MV-4-11 (cell line): ENCODE measurements around the gene MAST4.
A peak's percentile ranks its signal among the peaks of the same experiment; 100 is the strongest.
"Not testable (repeated sequence)": the region's sequence is repeated elsewhere in the genome, so short reads cannot be mapped to it uniquely, and the experiment has no call there.

Experiments used
- DNase-seq: peaks from one replicate; lab custom pipeline; 2025; lab: John Stamatoyannopoulos, UW

MAST4 gene

DNA sequence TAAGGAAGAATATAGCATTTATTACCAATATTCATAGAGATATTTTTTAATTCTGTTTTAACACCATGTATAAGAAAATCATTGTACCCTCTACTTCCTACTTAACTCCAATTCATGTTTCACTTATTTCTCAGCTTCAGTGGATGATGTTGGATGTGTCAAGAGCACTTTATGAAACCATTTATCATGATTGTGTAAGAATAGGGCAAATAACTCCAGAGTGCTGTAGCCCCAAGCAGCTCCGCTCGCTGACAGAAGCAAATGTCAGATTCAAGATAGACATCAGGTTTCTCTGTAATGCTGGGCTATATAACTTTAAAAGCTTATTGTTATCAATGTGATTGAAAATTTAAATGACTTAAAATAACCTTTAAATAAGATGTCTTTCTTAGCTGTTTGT lies 50.4 kb downstream of the MAST4 start:
- peak; percentile 51 for DNase-seq

DNA sequence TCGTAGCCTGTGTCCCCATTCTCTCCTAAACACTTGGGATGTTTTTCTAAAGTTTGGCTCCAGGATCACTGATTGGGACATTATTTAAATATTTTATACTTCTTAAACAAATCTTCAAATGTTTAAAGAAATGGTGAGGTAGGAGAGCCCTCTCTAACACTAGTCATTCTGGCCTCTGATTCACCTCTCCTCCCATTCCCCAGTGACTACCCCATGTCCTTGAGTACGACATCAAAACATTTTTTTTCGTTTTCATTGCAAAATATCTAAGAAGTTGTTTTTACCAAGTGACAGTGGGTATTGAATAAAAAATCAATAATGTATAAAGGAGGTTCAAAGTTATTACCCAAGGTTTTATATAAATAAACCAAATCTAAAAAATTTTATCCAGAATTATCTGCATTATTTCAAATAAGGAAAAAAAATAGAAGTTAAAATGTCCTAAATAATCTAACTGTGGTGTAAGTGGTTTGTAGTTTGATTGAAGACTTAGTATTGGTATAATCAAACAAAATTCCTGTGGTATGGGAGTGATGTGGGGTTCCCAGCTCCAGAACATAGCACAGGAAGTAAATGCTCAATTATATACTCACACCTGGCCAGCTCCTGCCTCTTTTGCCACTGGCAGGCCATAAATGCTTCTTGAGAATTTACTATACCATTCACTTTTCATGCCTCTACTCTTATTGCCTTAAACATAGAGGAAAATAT lies 51.1 kb downstream of the MAST4 start:
- DNase-seq: no peak

DNA sequence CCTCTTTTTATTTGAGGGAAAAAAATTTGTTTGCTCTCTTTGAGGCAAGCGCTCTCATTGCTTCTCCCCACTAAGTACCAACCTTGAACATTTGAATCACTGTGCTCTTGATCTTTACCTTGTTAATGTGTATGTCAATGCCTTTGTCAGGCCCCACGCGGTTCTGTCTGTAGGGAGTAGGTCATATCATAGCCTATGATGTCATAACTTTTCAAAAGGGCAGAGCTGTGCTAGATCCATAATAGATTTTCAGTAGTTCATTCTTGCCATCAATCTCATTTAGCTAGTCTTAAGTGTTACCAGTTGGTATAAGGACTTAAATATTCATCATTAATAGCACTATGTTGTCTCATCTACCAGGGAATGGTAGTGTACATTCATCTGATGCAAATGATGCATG lies 56.6 kb downstream of the MAST4 start:
- no peak for DNase-seq

DNA sequence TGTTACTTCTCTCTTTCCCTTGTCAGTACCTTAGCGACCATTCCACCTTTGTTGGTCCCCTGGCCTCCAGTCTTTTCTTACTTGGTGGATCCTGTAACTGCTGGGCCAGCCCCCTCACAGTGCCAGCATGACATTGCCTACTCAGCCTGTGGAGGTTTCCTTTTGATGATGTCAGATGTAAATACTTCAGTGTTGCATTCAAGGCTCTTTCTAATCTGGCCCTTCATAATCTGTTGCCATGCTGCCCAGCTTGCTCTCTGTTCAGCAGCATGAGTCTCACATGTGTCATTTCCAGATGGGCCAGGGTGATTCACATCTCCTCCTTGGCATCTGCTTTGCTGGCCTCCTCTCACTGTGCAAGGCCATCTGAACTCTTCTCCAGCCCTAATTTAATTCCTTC lies 57.1 kb downstream of the MAST4 start:
- no peak for DNase-seq

DNA sequence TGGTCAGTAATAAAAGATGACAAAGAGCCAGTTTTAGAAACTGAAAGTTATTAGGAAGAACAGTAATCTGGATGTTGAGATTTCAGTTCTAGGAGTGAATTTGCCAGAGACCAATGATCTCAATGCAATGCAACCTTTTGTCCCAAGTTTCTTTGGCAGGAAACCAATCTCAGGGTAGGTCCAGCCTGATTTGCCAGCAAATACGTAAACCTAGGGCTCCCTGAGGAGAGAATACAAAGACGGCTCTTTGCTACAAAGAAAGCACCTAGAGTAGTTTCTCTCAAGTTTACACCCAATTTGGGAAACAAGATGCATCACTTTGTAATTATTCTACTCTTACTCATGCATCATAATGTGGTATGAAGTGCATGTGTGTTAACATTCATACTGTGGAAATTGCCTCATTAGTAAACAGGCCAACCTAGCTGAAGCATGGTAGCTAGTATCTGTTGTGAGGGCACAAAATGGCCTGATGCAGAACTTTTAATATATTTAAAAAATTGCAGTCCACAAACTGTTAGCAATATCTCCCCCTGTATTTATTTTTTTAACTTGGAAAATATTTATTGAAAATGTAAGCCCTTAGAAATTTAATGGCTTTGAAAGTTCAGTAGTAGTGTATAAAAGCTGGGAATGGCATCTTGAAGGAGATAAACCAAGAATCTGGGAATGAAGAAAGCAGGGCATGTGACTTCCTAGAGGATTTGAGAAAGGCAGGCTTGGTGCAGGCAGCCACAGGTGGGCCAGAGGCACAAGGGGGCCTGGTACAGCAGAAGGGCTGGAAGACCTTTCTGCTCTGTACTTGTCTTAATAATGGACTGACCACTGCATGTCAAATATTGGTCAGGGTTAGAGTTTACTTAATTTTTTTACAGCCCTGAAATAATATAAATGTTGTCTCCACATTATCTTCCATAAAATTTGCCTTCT lies 59.5 kb downstream of the MAST4 start:
- DNase-seq: no peak

DNA sequence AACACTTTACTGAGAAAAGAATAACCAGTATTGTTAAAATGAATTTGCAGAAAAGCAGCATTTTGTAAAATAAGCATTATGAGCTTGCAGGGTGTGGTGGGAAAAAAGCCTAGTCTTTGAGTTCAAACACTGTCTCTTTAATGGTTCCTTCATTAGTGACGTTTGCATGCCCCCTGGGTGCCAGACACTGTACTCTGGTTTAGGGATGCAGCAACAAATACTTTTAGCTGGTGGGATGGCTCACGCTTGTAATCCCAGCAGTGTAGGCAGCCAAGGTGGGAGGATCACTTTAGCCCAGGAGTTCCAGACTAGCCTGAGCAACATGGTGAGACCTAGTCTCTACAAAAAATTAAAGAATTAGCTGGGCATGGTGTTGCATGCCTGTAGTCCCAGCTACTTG lies 62.3 kb downstream of the MAST4 start:
- DNase-seq: no peak

DNA sequence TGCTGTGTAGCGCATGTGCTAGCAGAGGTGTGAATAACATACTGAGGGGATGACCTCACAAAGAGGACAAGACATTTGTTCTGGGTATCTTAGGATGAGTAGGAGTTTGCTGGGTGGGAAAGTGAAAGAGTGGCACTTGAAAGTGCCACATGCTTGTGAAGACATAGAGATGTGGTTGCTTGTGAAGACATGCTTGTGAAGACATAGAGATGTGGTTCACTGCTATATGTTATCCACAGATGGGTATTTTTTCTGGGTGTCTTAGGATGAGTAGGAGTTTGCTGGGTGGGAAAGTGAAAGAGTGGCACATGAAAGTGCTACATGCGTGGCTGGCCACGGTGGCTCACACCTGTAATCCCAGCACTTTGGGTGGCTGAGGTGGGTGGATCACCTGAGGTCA lies 63.6 kb downstream of the MAST4 start:
- no peak for DNase-seq

DNA sequence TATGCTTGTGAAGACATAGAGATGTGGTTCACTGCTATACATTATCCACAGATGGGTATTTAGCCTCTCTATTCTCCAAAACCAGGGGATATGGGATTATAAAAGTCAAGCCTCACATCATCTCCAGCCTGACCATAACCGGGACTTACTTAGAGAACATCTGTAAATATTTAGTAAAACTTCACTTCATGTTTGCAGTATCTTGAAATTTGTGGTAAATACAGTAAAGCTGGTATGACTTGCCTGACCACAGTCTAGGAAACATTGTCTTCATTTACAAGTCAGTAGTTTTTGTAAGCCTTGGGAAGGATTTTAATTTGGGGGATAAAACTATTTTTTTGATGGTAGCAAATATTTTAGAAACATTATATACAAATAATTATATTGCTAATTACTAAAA lies 64.2 kb downstream of the MAST4 start:
- DNase-seq: no peak

- DNase-seq: no peak
Measured at GRCh38 chr5:66661149-66661548, 65.0 kb downstream of the MAST4 start.

DNA sequence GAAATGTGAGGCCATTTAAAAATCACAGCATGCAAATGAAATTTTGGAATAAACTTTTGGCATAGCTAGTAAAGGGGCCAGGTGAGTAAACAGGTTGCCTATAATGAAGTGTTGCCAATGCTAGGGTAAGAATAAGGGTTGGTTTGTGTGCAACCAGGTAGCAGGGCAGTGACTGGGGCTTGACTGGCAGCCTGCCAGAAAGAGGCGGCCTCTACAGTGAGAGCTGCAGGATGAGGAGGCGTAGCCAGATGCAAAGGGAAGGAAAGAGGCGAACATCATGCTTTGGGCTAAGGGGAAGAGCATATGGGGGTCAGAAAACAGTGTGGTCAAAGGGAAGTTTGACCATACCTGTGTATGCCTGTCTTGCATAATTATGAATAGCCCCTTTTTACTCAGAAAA lies 70.6 kb downstream of the MAST4 start:
- no peak for DNase-seq

DNA sequence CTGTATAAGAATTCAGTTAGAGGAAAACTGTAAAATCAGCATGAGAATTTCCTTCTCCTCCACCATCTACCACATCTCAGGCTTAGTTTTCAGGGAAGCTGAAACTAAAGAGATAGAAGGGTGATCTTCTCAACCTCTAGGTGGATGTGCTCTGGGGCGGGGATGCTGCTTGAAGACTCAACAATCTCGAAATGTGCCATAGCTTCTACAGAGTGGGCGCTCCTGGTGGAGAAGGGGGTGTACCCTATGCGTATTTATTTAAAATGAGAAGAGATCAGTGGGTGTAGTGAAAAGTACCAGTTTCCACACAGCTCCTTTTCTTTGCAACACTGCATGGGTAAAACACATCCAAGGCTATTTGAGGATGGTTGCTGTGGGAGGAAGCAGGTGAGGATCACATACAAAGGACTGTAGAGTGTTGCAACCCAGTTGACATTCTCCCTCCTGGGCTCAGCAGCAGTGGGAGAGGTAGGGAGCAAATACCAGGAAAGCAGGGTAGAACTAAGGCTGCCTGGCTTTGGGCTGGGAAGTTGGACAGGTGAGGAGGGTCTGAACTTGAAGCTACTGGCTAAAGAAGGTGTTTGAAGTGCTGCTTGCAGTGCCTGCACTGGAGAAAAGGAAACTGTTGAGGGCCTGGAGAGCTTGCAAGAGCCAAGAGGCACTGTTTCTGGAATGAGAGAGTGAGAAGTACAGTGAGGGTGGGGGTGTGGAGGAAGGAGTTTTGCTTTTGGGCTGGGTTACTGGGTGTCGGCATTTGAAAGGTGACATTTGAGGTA lies 73.1 kb downstream of the MAST4 start:
- DNase-seq: no peak

DNA sequence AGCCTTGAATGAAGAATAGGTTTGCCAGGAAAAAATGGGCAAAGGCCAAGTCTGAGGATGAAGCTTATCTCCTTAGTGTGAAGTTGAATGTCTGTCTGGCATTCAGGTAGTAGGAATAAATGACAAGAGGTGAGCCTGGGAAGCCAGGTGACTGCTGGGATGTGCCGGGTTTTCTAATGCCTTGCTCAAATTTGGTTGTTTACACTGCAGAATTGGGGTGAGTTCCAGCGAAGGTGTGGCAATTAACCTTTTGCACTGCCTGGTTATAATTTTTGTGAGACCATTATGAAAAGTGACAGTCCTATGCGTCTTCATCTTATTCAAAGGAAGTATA lies 73.6 kb downstream of the MAST4 start:
- DNase-seq: no peak

GRCh38 chr5:66671305-66671704 lies 75.1 kb downstream of the MAST4 start:
- no peak for DNase-seq

DNA sequence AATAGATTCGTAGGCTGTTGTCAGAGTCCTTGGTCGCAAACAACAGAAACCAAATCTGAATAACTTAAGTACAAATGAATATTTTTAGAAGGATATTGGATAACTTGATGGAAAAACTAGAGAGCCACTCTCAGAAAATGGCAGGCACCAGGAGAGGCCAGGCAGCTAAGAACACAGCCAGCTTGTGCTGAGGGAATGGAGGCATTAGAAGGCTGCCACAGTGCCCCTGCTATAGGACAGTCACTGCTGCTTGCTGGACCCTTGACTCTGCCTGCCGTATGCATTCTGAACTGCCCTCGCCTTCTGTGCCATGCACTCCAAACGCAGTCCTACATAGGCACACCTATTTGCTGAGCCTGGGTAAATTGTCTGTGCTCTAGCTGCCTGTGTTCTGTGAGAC lies 78.6 kb downstream of the MAST4 start:
- DNase-seq: no peak

GRCh38 chr5:66675406-66675805 lies 79.2 kb downstream of the MAST4 start:
- no peak for DNase-seq

GRCh38 chr5:66680221-66680620 lies 84.0 kb downstream of the MAST4 start:
- no peak for DNase-seq

- no peak for DNase-seq
Measured at GRCh38 chr5:66680804-66681203, 84.6 kb downstream of the MAST4 start.

- DNase-seq: no peak
Measured at GRCh38 chr5:66684663-66685062, 88.5 kb downstream of the MAST4 start.

GRCh38 chr5:66689522-66690220 lies 93.5 kb downstream of the MAST4 start:
- no peak for DNase-seq

GRCh38 chr5:66694036-66694435 lies 97.8 kb downstream of the MAST4 start:
- DNase-seq: no peak

DNA sequence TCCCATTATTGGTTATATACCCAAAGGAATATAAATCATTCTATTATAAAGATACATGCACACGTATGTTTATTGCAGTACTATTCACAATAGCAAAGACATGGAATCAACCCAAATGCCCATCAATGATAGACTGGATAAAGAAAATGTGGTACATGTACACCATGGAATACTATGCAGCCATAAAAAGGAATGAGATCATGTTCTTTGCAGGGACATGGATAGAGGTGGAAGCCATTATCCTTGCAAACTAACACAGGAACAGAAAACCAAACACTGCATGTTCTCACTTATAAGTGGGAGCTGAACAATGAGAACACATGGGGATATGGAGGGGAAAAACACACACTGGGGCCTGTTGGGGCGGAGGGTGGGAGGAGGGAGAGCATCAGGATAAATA lies 99.6 kb downstream of the MAST4 start:
- DNase-seq: not testable (repeated sequence)
